ENCODE measurements around the gene ZFC3H1. TPM values are rescaled to one million over a fixed set of nuclear protein-coding genes. Genes with fewer than 3 reads are reported as not detected.

The ZFC3H1 gene
- polyA plus RNA-seq, 1 experiment, result 12.6 TPM

GRCh38 chr12:71662849-71663560 lies 643 bp downstream of the ZFC3H1 start:
- no peak for DNase-seq (ENCODE audit: low read depth)
- Histone ChIP-seq H3K36me3 (ENCODE audit: control insufficient read depth, insufficient read depth, low read length) (no peaks in the 10 kb centered on the region), H3K4me3 (ENCODE audit: low read depth, low read length) (peak overlapping the region; percentile 65), H3K27me3 (ENCODE audit: control insufficient read depth, insufficient read depth, low read length) (no peaks in the 10 kb centered on the region)
- ChIA-PET CTCF (interaction anchor here (1.0 to 2.3 kb wide), 3 partner anchors 23 to 34 kb away, joined by 3 to 7 read pairs (median 6); partner anchors contain the start of gene TMEM19), POLR2A (interaction anchor here (0.7 to 1.0 kb wide), 2 partner anchors 23 kb away, joined by 3 read pairs; partner anchors contain the start of gene TMEM19)
- TF ChIP-seq CTCF (IDR thresholded peaks at IDR 0.05; ENCODE audit: insufficient read depth, low read depth, low read length), result no peak

- CTCF ChIA-PET, result no interaction called here
- no peak for TF ChIP-seq CTCF (IDR thresholded peaks at IDR 0.05; ENCODE audit: insufficient read depth, low read depth, low read length)
- Histone ChIP-seq H3K27me3 (ENCODE audit: control insufficient read depth, insufficient read depth, low read length) (no peaks in the 10 kb centered on the region), H3K36me3 (ENCODE audit: control insufficient read depth, insufficient read depth, low read length) (no peaks in the 10 kb centered on the region; the same call in 1 of the 2 replicates), H3K4me3 (ENCODE audit: low read depth, low read length) (peak overlapping the region; percentile 65)
- POLR2A ChIA-PET, result no interaction called here
- DNase-seq (ENCODE audit: low read depth), result no peak
Measured at GRCh38 chr12:71661977-71662530, 1.6 kb downstream of the ZFC3H1 start.

DNA sequence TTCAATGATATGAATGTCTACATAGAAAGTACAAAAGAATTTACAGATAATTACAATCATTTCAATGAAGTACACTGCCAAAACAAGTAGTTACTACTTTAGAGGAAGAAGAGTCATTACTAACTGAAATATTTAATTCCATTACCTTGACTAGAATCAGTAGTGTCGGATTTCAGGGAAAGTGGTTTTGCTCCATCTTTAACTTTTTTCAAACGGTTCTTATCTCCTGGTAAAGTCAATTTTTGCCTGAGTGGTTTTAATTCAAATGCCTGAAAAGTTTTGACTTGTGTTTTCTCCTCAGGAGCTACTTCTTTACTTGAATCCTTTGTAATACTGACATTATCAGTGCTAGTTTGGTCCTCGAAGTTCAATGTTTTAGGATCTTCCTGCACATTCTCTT lies 6.9 kb downstream of the ZFC3H1 start:
- Histone ChIP-seq H3K36me3 (ENCODE audit: control insufficient read depth, insufficient read depth, low read length) (peaks cover 1% of the 10 kb centered on the region), H3K27me3 (ENCODE audit: control insufficient read depth, insufficient read depth, low read length) (no peaks in the 10 kb centered on the region), H3K4me3 (ENCODE audit: low read depth, low read length) (no peak overlapping the region)
- ChIA-PET POLR2A (no interaction called here), CTCF (interaction anchor here (0.6 to 1.0 kb wide), 2 partner anchors 23 to 90 kb away, joined by 3 to 4 read pairs; no protein-coding TSS in a partner anchor)
- DNase-seq (ENCODE audit: low read depth), result no peak
- no peak for TF ChIP-seq CTCF (IDR thresholded peaks at IDR 0.05; ENCODE audit: insufficient read depth, low read depth, low read length)

DNA sequence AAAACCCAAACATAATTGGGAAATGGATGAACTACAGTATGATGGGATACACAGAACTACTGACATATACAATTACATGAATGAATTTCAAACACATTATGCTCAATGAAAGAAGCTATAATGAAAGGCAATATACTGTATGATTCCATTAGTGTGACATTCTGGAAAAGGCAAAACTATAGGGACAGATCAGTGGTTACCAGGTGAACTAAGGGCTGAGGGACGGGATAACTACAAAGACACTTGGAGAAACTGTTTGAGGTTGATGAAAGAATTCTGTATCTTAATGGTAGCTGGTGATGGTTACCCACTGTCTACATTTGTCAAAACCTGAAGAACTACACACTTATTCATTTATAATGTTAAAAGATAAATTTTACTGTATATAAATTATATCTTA lies 7.7 kb downstream of the ZFC3H1 start:
- no peaks in the 10 kb centered on the region for H3K27me3 ChIP-seq (ENCODE audit: control insufficient read depth, insufficient read depth, low read length)
- TF ChIP-seq CTCF (IDR thresholded peaks at IDR 0.05; ENCODE audit: insufficient read depth, low read depth, low read length), result no peak
- ChIA-PET POLR2A (no interaction called here), CTCF (interaction anchor here (1.0 kb wide), 1 partner anchor 19 kb away, joined by 3 read pairs; no protein-coding TSS in a partner anchor)
- no peak for DNase-seq (ENCODE audit: low read depth)
- peaks cover 1% of the 10 kb centered on the region for H3K36me3 ChIP-seq (ENCODE audit: control insufficient read depth, insufficient read depth, low read length)
- H3K4me3 ChIP-seq (ENCODE audit: low read depth, low read length), result no peak overlapping the region

DNA sequence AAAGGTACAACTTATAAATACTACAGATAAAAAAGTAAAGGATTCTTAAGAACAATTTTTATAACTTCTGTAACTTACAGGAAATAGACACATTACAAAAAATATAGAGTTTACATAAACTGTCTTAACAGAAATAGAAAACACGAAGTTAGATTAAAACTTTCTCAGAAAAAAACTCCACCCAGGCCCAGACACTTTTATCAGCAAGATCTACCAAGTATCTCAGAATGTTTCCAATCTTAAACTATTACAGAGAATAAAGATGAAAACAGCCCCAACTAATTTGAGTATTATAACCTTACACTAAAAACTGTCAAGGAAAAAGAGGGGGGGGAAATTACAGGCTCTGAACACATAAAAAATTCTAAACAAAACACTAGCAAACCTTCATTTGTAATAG lies 8.2 kb downstream of the ZFC3H1 start:
- TF ChIP-seq CTCF (IDR thresholded peaks at IDR 0.05; ENCODE audit: insufficient read depth, low read depth, low read length), result no peak
- peaks cover 1% of the 10 kb centered on the region for H3K36me3 ChIP-seq (ENCODE audit: control insufficient read depth, insufficient read depth, low read length)
- H3K27me3 ChIP-seq (ENCODE audit: control insufficient read depth, insufficient read depth, low read length), result no peaks in the 10 kb centered on the region
- no peak overlapping the region for H3K4me3 ChIP-seq (ENCODE audit: low read depth, low read length)
- POLR2A ChIA-PET, result no interaction called here
- no peak for DNase-seq (ENCODE audit: low read depth)
- CTCF ChIA-PET, result interaction anchor here (1.0 kb wide), 1 partner anchor 19 kb away, joined by 3 read pairs; no protein-coding TSS in a partner anchor
